ENCODE results near the gene NCF2.

NCF2 gene

DNA sequence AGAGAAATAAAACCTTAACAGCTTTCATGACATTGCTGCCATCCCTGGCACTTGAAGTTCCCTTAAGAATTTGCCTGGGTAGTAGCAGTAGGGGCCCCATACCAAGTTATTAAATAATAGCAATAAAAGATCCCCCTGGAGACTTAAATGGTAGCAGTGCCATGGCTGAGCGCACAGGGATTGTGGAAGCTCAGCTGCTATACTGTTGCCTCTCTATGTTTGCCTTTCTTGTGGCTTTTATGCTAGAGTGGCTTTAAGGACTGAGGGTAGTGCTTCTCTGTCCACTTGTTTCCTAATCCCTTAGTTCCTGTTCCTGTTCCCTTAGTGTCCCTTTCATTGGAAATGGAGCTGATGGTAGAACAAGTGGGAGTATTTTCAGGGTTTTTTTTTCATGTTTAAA lies 42.1 kb downstream of the NCF2 start:
- no peak for DNase-seq (ENCODE audit: low read depth in 1 of 2, low spot score in 1 of 2)
- TF ChIP-seq POLR2AphosphoS5 (IDR thresholded peaks at IDR 0.05; ENCODE audit: low read depth) (no peak), SPI1 (IDR thresholded peaks at IDR 0.05; ENCODE audit: borderline replicate concordance, low read depth) (no peak), GABPA (IDR thresholded peaks at IDR 0.05; ENCODE audit: low read depth) (no peak)
- TF ChIP-seq, protein P1, sequence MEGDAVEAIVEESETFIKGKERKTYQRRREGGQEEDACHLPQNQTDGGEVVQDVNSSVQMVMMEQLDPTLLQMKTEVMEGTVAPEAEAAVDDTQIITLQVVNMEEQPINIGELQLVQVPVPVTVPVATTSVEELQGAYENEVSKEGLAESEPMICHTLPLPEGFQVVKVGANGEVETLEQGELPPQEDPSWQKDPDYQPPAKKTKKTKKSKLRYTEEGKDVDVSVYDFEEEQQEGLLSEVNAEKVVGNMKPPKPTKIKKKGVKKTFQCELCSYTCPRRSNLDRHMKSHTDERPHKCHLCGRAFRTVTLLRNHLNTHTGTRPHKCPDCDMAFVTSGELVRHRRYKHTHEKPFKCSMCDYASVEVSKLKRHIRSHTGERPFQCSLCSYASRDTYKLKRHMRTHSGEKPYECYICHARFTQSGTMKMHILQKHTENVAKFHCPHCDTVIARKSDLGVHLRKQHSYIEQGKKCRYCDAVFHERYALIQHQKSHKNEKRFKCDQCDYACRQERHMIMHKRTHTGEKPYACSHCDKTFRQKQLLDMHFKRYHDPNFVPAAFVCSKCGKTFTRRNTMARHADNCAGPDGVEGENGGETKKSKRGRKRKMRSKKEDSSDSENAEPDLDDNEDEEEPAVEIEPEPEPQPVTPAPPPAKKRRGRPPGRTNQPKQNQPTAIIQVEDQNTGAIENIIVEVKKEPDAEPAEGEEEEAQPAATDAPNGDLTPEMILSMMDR (IDR thresholded peaks at IDR 0.05; ENCODE audit: insufficient read depth, low read length) = no peak
- TF ChIP-seq, protein P2, sequence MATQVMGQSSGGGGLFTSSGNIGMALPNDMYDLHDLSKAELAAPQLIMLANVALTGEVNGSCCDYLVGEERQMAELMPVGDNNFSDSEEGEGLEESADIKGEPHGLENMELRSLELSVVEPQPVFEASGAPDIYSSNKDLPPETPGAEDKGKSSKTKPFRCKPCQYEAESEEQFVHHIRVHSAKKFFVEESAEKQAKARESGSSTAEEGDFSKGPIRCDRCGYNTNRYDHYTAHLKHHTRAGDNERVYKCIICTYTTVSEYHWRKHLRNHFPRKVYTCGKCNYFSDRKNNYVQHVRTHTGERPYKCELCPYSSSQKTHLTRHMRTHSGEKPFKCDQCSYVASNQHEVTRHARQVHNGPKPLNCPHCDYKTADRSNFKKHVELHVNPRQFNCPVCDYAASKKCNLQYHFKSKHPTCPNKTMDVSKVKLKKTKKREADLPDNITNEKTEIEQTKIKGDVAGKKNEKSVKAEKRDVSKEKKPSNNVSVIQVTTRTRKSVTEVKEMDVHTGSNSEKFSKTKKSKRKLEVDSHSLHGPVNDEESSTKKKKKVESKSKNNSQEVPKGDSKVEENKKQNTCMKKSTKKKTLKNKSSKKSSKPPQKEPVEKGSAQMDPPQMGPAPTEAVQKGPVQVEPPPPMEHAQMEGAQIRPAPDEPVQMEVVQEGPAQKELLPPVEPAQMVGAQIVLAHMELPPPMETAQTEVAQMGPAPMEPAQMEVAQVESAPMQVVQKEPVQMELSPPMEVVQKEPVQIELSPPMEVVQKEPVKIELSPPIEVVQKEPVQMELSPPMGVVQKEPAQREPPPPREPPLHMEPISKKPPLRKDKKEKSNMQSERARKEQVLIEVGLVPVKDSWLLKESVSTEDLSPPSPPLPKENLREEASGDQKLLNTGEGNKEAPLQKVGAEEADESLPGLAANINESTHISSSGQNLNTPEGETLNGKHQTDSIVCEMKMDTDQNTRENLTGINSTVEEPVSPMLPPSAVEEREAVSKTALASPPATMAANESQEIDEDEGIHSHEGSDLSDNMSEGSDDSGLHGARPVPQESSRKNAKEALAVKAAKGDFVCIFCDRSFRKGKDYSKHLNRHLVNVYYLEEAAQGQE (IDR thresholded peaks at IDR 0.05; ENCODE audit: insufficient replicate concordance, low read depth) = no peak
- Histone ChIP-seq H3K27ac (replicated peaks) (no peak overlapping the region), H3K4me3 (replicated peaks; ENCODE audit: insufficient read depth, low read length) (no peak overlapping the region), H3K27me3 (ENCODE audit: insufficient read depth, poor library complexity, severe bottlenecking) (no peaks in the 10 kb centered on the region)

DNA sequence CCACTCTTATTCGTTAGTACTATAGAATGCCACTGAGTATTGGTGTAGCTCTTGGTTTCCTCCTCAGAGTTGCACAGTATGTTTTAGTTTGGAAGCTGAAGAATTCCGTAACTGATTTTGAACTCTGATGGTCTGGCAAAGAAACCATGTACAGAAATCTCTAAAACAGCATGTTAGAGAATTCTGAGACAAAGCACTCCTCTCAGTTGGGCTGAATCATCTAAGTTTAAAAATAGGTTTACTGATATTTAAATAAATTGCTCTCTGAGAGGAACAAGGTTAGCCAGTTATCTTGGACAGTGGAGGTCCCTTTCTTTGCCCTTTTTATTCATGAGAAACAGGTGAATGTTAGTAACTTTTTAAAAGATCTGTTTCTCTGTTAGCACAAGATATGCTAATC lies 43.8 kb downstream of the NCF2 start:
- Histone ChIP-seq H3K27me3 (ENCODE audit: insufficient read depth, poor library complexity, severe bottlenecking) (no peaks in the 10 kb centered on the region), H3K4me3 (replicated peaks; ENCODE audit: insufficient read depth, low read length) (no peak overlapping the region), H3K27ac (replicated peaks) (no peak overlapping the region)
- TF ChIP-seq GABPA (IDR thresholded peaks at IDR 0.05; ENCODE audit: low read depth) (no peak), SPI1 (IDR thresholded peaks at IDR 0.05; ENCODE audit: borderline replicate concordance, low read depth) (no peak), POLR2AphosphoS5 (IDR thresholded peaks at IDR 0.05; ENCODE audit: low read depth) (no peak)
- TF ChIP-seq, protein P2 (IDR thresholded peaks at IDR 0.05; ENCODE audit: insufficient replicate concordance, low read depth) = no peak
- TF ChIP-seq, protein P1 (IDR thresholded peaks at IDR 0.05; ENCODE audit: insufficient read depth, low read length) = no peak
- no peak for DNase-seq (ENCODE audit: low read depth in 1 of 2, low spot score in 1 of 2)

DNA sequence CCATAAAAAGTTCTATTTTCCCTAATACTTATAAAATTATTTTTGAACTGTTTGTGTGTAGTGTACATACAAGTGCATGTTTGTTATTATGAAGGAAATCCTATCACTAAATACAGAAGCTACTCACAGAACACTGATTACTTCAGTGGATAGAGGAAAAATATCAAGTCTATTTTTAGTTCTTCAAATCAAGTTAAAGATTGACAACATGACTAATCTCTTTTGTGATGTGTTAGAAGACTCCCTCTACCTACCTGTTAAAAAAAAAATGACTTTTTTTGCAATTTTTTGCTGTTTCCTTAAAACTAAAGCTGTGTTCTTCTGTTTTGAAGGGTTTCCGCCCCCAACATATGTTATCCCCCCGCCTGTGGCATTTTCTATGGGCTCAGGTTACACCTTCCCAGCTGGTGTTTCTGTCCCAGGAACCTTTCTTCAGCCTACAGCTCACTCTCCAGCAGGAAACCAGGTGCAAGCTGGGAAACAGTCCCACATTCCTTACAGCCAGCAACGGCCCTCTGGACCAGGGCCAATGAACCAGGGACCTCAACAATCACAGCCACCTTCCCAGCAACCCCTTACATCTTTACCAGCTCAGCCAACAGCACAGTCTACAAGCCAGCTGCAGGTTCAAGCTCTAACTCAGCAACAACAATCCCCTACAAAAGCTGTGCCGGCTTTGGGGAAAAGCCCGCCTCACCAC lies 45.5 kb downstream of the NCF2 start:
- TF ChIP-seq SPI1 (IDR thresholded peaks at IDR 0.05; ENCODE audit: borderline replicate concordance, low read depth) = no peak
- no peak for TF ChIP-seq POLR2AphosphoS5 (IDR thresholded peaks at IDR 0.05; ENCODE audit: low read depth)
- no peak for TF ChIP-seq GABPA (IDR thresholded peaks at IDR 0.05; ENCODE audit: low read depth)
- TF ChIP-seq, protein P1 (IDR thresholded peaks at IDR 0.05; ENCODE audit: insufficient read depth, low read length) = no peak
- TF ChIP-seq, protein P2 (IDR thresholded peaks at IDR 0.05; ENCODE audit: insufficient replicate concordance, low read depth) = no peak
- no peak overlapping the region for H3K27ac ChIP-seq (replicated peaks)
- no peak for DNase-seq (ENCODE audit: low read depth in 1 of 2, low spot score in 1 of 2)

More for the DNA sequence above, 45.5 kb downstream of the NCF2 start:
- Histone ChIP-seq H3K27me3 (ENCODE audit: insufficient read depth, poor library complexity, severe bottlenecking) (no peaks in the 10 kb centered on the region), H3K4me3 (replicated peaks; ENCODE audit: insufficient read depth, low read length) (no peak overlapping the region)
